ENCODE measurements around the gene TMEM144. TPM values are rescaled to one million over a fixed set of nuclear protein-coding genes. Genes with fewer than 3 reads are reported as not detected.
"Not testable (repeated sequence)": the region's sequence is repeated elsewhere in the genome, so short reads cannot be mapped to it uniquely, and the experiment has no call there.

The TMEM144 gene
- total and polyA plus RNA-seq, 2 donors (not counting 1 experiment from before 2014, with no cell fraction given), result 1.5 to 4.6 TPM

- no peak for TF ChIP-seq CTCF (conservative IDR thresholded peaks at IDR 0.05 in 1 of 2, IDR thresholded peaks at IDR 0.05 in 1 of 2; ENCODE audit: low read depth in 1 of 2, low read length in 2 of 2)
- TF ChIP-seq EZH2 (IDR thresholded peaks at IDR 0.05; ENCODE audit: low read length, missing control alignments), result no peak
- Histone ChIP-seq H2AFZ (ENCODE audit: low read length) (no peak overlapping the region), H3K36me3 (ENCODE audit: control insufficient read depth, insufficient read depth, low read length) (no peaks in the 10 kb centered on the region), H3K79me2 (ENCODE audit: control insufficient read depth, insufficient read depth, low read length) (no peaks in the 10 kb centered on the region), H3K4me2 (ENCODE audit: extremely low read depth, insufficient read depth, low read length) (no peak overlapping the region), H3K27me3 (ENCODE audit: control insufficient read depth, insufficient read depth, low read length) (no peaks in the 10 kb centered on the region), H3K9ac (ENCODE audit: insufficient read depth, low read length) (no peak overlapping the region), H3K27ac (ENCODE audit: insufficient read depth, low read length) (no peak overlapping the region), H4K20me1 (ENCODE audit: control insufficient read depth, extremely low read depth, insufficient read depth, low read length) (no peaks in the 10 kb centered on the region), H3K9me3 (ENCODE audit: control insufficient read depth, insufficient read depth, low read depth, low read length) (no peaks in the 10 kb centered on the region), H3K4me3 (replicated peaks in 1 of 4; ENCODE audit: control extremely low read depth in 1 of 4, insufficient read depth in 1 of 4, low read depth in 3 of 4, low read length in 4 of 4) (no peak overlapping the region), H3K4me1 (ENCODE audit: control insufficient read depth, extremely low read depth, insufficient read depth, low read length) (peaks cover 4% of the 10 kb centered on the region)
- no peak for DNase-seq (ENCODE audit: low read depth in 2 of 2)
These were observed 4.6 kb downstream of the TMEM144 start for GRCh38 chr4:158214856-158215255.

GRCh38 chr4:158217763-158218162 lies 7.5 kb downstream of the TMEM144 start:
- DNase-seq (ENCODE audit: low read depth in 2 of 2), result no peak
- no peak overlapping the region for H3K27ac ChIP-seq (ENCODE audit: insufficient read depth, low read length)
- TF ChIP-seq EZH2 (IDR thresholded peaks at IDR 0.05; ENCODE audit: low read length, missing control alignments), result no peak
- H3K79me2 ChIP-seq (ENCODE audit: control insufficient read depth, insufficient read depth, low read length), result no peaks in the 10 kb centered on the region
- H3K36me3 ChIP-seq (ENCODE audit: control insufficient read depth, insufficient read depth, low read length), result no peaks in the 10 kb centered on the region
- H3K27me3 ChIP-seq (ENCODE audit: control insufficient read depth, insufficient read depth, low read length), result no peaks in the 10 kb centered on the region
- H3K4me3 ChIP-seq (replicated peaks in 1 of 4; ENCODE audit: control extremely low read depth in 1 of 4, insufficient read depth in 1 of 4, low read depth in 3 of 4, low read length in 4 of 4), result no peak overlapping the region
- H3K9me3 ChIP-seq (ENCODE audit: control insufficient read depth, insufficient read depth, low read depth, low read length), result no peaks in the 10 kb centered on the region
- no peak overlapping the region for H3K9ac ChIP-seq (ENCODE audit: insufficient read depth, low read length)
- H2AFZ ChIP-seq (ENCODE audit: low read length), result no peak overlapping the region
- no peaks in the 10 kb centered on the region for H3K4me1 ChIP-seq (ENCODE audit: control insufficient read depth, extremely low read depth, insufficient read depth, low read length)
- H4K20me1 ChIP-seq (ENCODE audit: control insufficient read depth, extremely low read depth, insufficient read depth, low read length), result no peaks in the 10 kb centered on the region
- no peak overlapping the region for H3K4me2 ChIP-seq (ENCODE audit: extremely low read depth, insufficient read depth, low read length)

- DNase-seq (ENCODE audit: low read depth in 2 of 2), result no peak
- H4K20me1 ChIP-seq (ENCODE audit: control insufficient read depth, extremely low read depth, insufficient read depth, low read length), result no peaks in the 10 kb centered on the region
- H3K4me2 ChIP-seq (ENCODE audit: extremely low read depth, insufficient read depth, low read length), result no peak overlapping the region
- no peaks in the 10 kb centered on the region for H3K9me3 ChIP-seq (ENCODE audit: control insufficient read depth, insufficient read depth, low read depth, low read length)
- no peak overlapping the region for H3K4me3 ChIP-seq (replicated peaks in 1 of 4; ENCODE audit: control extremely low read depth in 1 of 4, insufficient read depth in 1 of 4, low read depth in 3 of 4, low read length in 4 of 4)
- H3K9ac ChIP-seq (ENCODE audit: insufficient read depth, low read length), result no peak overlapping the region
- H2AFZ ChIP-seq (ENCODE audit: low read length), result no peak overlapping the region
- TF ChIP-seq CTCF (conservative IDR thresholded peaks at IDR 0.05 in 1 of 2, IDR thresholded peaks at IDR 0.05 in 1 of 2; ENCODE audit: low read depth in 1 of 2, low read length in 2 of 2) (no peak), EZH2 (IDR thresholded peaks at IDR 0.05; ENCODE audit: low read length, missing control alignments) (no peak)
- no peaks in the 10 kb centered on the region for H3K27me3 ChIP-seq (ENCODE audit: control insufficient read depth, insufficient read depth, low read length)
- H3K36me3 ChIP-seq (ENCODE audit: control insufficient read depth, insufficient read depth, low read length), result no peaks in the 10 kb centered on the region
- no peak overlapping the region for H3K27ac ChIP-seq (ENCODE audit: insufficient read depth, low read length)
- no peaks in the 10 kb centered on the region for H3K79me2 ChIP-seq (ENCODE audit: control insufficient read depth, insufficient read depth, low read length)
- no peaks in the 10 kb centered on the region for H3K4me1 ChIP-seq (ENCODE audit: control insufficient read depth, extremely low read depth, insufficient read depth, low read length)
These were observed 9.3 kb downstream of the TMEM144 start for GRCh38 chr4:158219623-158220022.

- H3K79me2 ChIP-seq (ENCODE audit: control insufficient read depth, insufficient read depth, low read length); H3K9me3 ChIP-seq (ENCODE audit: control insufficient read depth, insufficient read depth, low read depth, low read length); H3K4me1 ChIP-seq (ENCODE audit: control insufficient read depth, extremely low read depth, insufficient read depth, low read length); H3K36me3 ChIP-seq (ENCODE audit: control insufficient read depth, insufficient read depth, low read length); H3K27ac ChIP-seq (ENCODE audit: insufficient read depth, low read length); H2AFZ ChIP-seq (ENCODE audit: low read length); H3K27me3 ChIP-seq (ENCODE audit: control insufficient read depth, insufficient read depth, low read length); H4K20me1 ChIP-seq (ENCODE audit: control insufficient read depth, extremely low read depth, insufficient read depth, low read length); H3K4me2 ChIP-seq (ENCODE audit: extremely low read depth, insufficient read depth, low read length); H3K9ac ChIP-seq (ENCODE audit: insufficient read depth, low read length); H3K4me3 ChIP-seq (replicated peaks in 1 of 4; ENCODE audit: control extremely low read depth in 1 of 4, insufficient read depth in 1 of 4, low read depth in 3 of 4, low read length in 4 of 4): not testable (repeated sequence)
- DNase-seq (ENCODE audit: low read depth in 2 of 2), result peak in 1 of 2 donors; percentile 8
These were observed 14.0 kb downstream of the TMEM144 start for GRCh38 chr4:158224318-158224717.

- H4K20me1 ChIP-seq (ENCODE audit: control insufficient read depth, extremely low read depth, insufficient read depth, low read length); H3K27me3 ChIP-seq (ENCODE audit: control insufficient read depth, insufficient read depth, low read length); DNase-seq (ENCODE audit: low read depth in 2 of 2); H2AFZ ChIP-seq (ENCODE audit: low read length); H3K27ac ChIP-seq (ENCODE audit: insufficient read depth, low read length); H3K9ac ChIP-seq (ENCODE audit: insufficient read depth, low read length); H3K79me2 ChIP-seq (ENCODE audit: control insufficient read depth, insufficient read depth, low read length); H3K4me3 ChIP-seq (replicated peaks in 1 of 4; ENCODE audit: control extremely low read depth in 1 of 4, insufficient read depth in 1 of 4, low read depth in 3 of 4, low read length in 4 of 4); H3K4me2 ChIP-seq (ENCODE audit: extremely low read depth, insufficient read depth, low read length); H3K4me1 ChIP-seq (ENCODE audit: control insufficient read depth, extremely low read depth, insufficient read depth, low read length); H3K9me3 ChIP-seq (ENCODE audit: control insufficient read depth, insufficient read depth, low read depth, low read length); H3K36me3 ChIP-seq (ENCODE audit: control insufficient read depth, insufficient read depth, low read length): not testable (repeated sequence)
These were observed 14.7 kb downstream of the TMEM144 start for GRCh38 chr4:158224999-158225398.
